K562 (cell line): ENCODE data around the gene TRAIP. TPM values are rescaled to one million over a fixed set of nuclear protein-coding genes. Genes with fewer than 3 reads are reported as not detected.
A peak's percentile ranks its signal among the peaks of the same experiment; 100 is the strongest.

ENCODE experiments used
- ATAC-seq: fragments of 200-7000 bp; cut with Tn5 transposase; 3 replicates; pipeline ENCODE4 v1.9.1; 2020; ENCODE audit warnings: moderate library complexity
- BruUV-seq: library from RNA; stranded (reverse); fragments of 400-500 nt; replicated peaks from 2 replicates; lab custom pipeline; 2021; lab: Mats Ljungman, UMichigan
- CTCF ChIA-PET: fragments of 300-600 bp; formaldehyde crosslinking; extraction: SDS; loops from one replicate; lab custom pipeline; 2021; ENCODE audit warnings: low intra/inter-chr PET ratio; lab: Yijun Ruan, JAX
- POLR2A ChIA-PET: fragments of 300-600, 350-650 bp; sonication (Branson Sonifier 250); formaldehyde crosslinking; extraction: SDS; loops from one replicate; lab custom pipeline; 2021; ENCODE audit warnings: antibody characterized with exemption, inconsistent platforms; lab: Yijun Ruan, JAX
- DNase-seq, 4 experiments: peaks; one replicate each; pipeline versions ENCODE4 v3.0.0 to v3.0.0-alpha.2; 2011 to 2018; ENCODE audit warnings: low spot score in 3 of 4, mixed read lengths in 3 of 4; ENCODE audit errors: extremely low read depth in 1 of 4
- FAIRE-seq: peaks from 2 replicates; lab custom pipeline; 2011; peaks lifted over from hg19 to GRCh38; lab: Jason Lieb, UNC
- H2AFZ ChIP-seq: 2 replicates; pipeline ENCODE4 v1.6.0; 2011; ENCODE audit warnings: low read depth, low read length, control low read depth, inconsistent platforms
- H3K27ac ChIP-seq: fragments of 200-600 bp; 3 replicates; pipeline ENCODE4 v1.8.0; 2011; ENCODE audit warnings: low read depth, mild to moderate bottlenecking, control low read depth, inconsistent platforms, low read length, moderate library complexity, mixed read lengths; ENCODE audit errors: extremely low read depth
- H3K27me3 ChIP-seq, 2 experiments: fragments of 300-600 bp in 1 of 2; 2 replicates in 1 of 2; 3 replicates in 1 of 2; pipeline versions ENCODE4 v1.6.0 to v1.8.0; 2011; ENCODE audit warnings: inconsistent platforms in 2 of 2, low read length in 2 of 2, mild to moderate bottlenecking in 1 of 2, mixed read lengths in 1 of 2, moderate library complexity in 1 of 2; ENCODE audit not compliant: control insufficient read depth in 2 of 2, insufficient read depth in 2 of 2
- H3K36me3 ChIP-seq: fragments of 300-600 bp; 3 replicates; pipeline ENCODE4 v1.8.0; 2011; ENCODE audit warnings: mild to moderate bottlenecking, low read length, inconsistent platforms; ENCODE audit not compliant: control insufficient read depth, insufficient read depth
- H3K4me1 ChIP-seq, 2 experiments: fragments of 200-600 bp in 1 of 2; replicated peaks in 1 of 2; 2 replicates in 1 of 2; 3 replicates in 1 of 2; pipeline versions ENCODE4 v1.5.1 to v1.8.0; 2011; ENCODE audit warnings: inconsistent platforms in 2 of 2, low read length in 2 of 2, mild to moderate bottlenecking in 1 of 2, mixed read lengths in 1 of 2, moderate library complexity in 1 of 2; ENCODE audit not compliant: control insufficient read depth in 2 of 2, insufficient read depth in 2 of 2
- H3K4me2 ChIP-seq: 2 replicates; pipeline ENCODE4 v1.6.1; 2011; ENCODE audit warnings: low read length, control low read depth, inconsistent platforms, mixed read lengths; ENCODE audit not compliant: insufficient read depth
- H3K4me3 ChIP-seq: fragments of 200-600 bp; sonication (generic), shearing (Covaris generic); 2 replicates; pipeline ENCODE4 v1.5.1; 2016; ENCODE audit warnings: control low read depth, inconsistent platforms
- H3K79me2 ChIP-seq: fragments of 200-600 bp; 3 replicates; pipeline ENCODE4 v1.8.0; 2011; ENCODE audit warnings: low read length, inconsistent platforms; ENCODE audit not compliant: control insufficient read depth, insufficient read depth
- H3K9ac ChIP-seq, 2 experiments: 2 replicates each; pipeline versions ENCODE4 v1.6.0 to v1.6.1; 2011; ENCODE audit warnings: low read depth in 2 of 2, low read length in 2 of 2, control low read depth in 1 of 2, inconsistent platforms in 1 of 2, mild to moderate bottlenecking in 1 of 2, mixed read lengths in 1 of 2; ENCODE audit not compliant: insufficient read depth in 1 of 2
- H3K9me1 ChIP-seq: one replicate; pipeline ENCODE4 v1.6.0; 2011; ENCODE audit warnings: inconsistent platforms, mild to moderate bottlenecking, low read length, moderate library complexity; ENCODE audit not compliant: control insufficient read depth, insufficient read depth
- H3K9me3 ChIP-seq: replicated peaks from 2 replicates; pipeline ENCODE4 v1.5.1; 2011; ENCODE audit warnings: low read depth, low read length, inconsistent platforms; ENCODE audit not compliant: control insufficient read depth, insufficient read depth
- H4K20me1 ChIP-seq: replicated peaks from 2 replicates; pipeline ENCODE4 v1.6.1; 2011; ENCODE audit warnings: low read length, inconsistent platforms, mixed read lengths; ENCODE audit not compliant: control insufficient read depth, insufficient read depth
- CBFA2T3 ChIP-seq: fragments of 450-650 bp; IDR thresholded peaks from 2 replicates; pipeline ENCODE4 v1.6.1; 2017
- RAD21 ChIP-seq, 2 experiments: fragments of 250-450 bp in 1 of 2; fragments of 450-650 bp in 1 of 2; sonication (Bioruptor Pico) in 1 of 2; formaldehyde crosslinking in 1 of 2; IDR thresholded peaks in 1 of 2; conservative IDR thresholded peaks in 1 of 2; 2 replicates each; pipeline versions ENCODE4 v1.4.0 to v1.8.0; 2020 to 2022; ENCODE audit warnings: mild to moderate bottlenecking in 2 of 2, moderate library complexity in 1 of 2
- SREBF2 ChIP-seq: sonication (generic); formaldehyde crosslinking; IDR thresholded peaks from 2 replicates; pipeline ENCODE4 v1.4.0; 2020; ENCODE audit warnings: mild to moderate bottlenecking, missing genetic modification reagents
- WGBS: fragments of 100-300 bp; shearing (Covaris generic); methylation state at CpG from one replicate; pipeline ENCODE4 v1.1.6; 2016; ENCODE audit warnings: low coverage, mixed read lengths; ENCODE audit not compliant: insufficient coverage; ENCODE audit errors: missing lambda C conversion rate; 5-methylcytosine and 5-hydroxymethylcytosine counted together
- in situ Hi-C: fragments of 300-500 bp; cut with MboI; formaldehyde crosslinking; loops from 4 replicates; pipeline ENCODE4 v1.15.0; 2018; ENCODE audit warnings: inconsistent platforms, mixed read lengths
- intact Hi-C: fragments of 100-400 bp; cut with micrococcal nuclease; formaldehyde crosslinking; loops from 2 replicates; pipeline ENCODE4 v1.14.2; 2022
- polyA plus RNA-seq, 8 experiments: library from polyadenylated mRNA; depleted of rRNA in 4 of 8; stranded (reverse) in 5 of 8; unstranded in 3 of 8; fragments of >200 nt; fragmentation: Nextera tagmentation in 2 of 8; fragmentation: Illumina TruSeq in 1 of 8; extraction: Ambion mirVana in 2 of 8; extraction: Trizol in 1 of 8; gene quantifications; 2 replicates each; pipeline versions ENCODE4 v1.2.1 to v1.2.3, GENCODE V29; 2011 to 2014; ENCODE audit warnings: inconsistent platforms in 1 of 8, missing spikeins in 1 of 8
- total RNA-seq, 7 experiments: library from RNA; depleted of rRNA in 6 of 7; stranded (reverse); fragments of >200 nt in 6 of 7; fragmentation: Illumina TruSeq in 2 of 7; extraction: Trizol in 2 of 7; gene quantifications; 2 replicates each; pipeline versions ENCODE4 v1.2.1 to v1.2.3, GENCODE V29; 2011 to 2021; ENCODE audit warnings: low replicate concordance in 1 of 7
- TF ChIP-seq, protein P1 (sequence below), 2 experiments: fragments of 450-650 bp; conservative IDR thresholded peaks; 2 replicates each; pipeline ENCODE4 v1.6.1; 2017; ENCODE audit warnings: mild to moderate bottlenecking in 2 of 2, moderate library complexity in 2 of 2
- TF ChIP-seq, protein P2 (sequence below): fragments of 450-650 bp; formaldehyde crosslinking; conservative IDR thresholded peaks from 2 replicates; pipeline ENCODE4 v1.4.0; 2022; ENCODE audit warnings: mild to moderate bottlenecking, missing genetic modification characterization
- TF ChIP-seq, protein P3 (sequence below): IDR thresholded peaks from 2 replicates; pipeline ENCODE4 v1.6.1; 2014; ENCODE audit warnings: antibody characterized with exemption

Gene TRAIP
- total and polyA plus RNA-seq, 9 of the 15 experiments (the other 6 are each of a cell fraction or from before 2014, with no cell fraction given): 14.3 to 38.6 (median 21.2) TPM

DNA sequence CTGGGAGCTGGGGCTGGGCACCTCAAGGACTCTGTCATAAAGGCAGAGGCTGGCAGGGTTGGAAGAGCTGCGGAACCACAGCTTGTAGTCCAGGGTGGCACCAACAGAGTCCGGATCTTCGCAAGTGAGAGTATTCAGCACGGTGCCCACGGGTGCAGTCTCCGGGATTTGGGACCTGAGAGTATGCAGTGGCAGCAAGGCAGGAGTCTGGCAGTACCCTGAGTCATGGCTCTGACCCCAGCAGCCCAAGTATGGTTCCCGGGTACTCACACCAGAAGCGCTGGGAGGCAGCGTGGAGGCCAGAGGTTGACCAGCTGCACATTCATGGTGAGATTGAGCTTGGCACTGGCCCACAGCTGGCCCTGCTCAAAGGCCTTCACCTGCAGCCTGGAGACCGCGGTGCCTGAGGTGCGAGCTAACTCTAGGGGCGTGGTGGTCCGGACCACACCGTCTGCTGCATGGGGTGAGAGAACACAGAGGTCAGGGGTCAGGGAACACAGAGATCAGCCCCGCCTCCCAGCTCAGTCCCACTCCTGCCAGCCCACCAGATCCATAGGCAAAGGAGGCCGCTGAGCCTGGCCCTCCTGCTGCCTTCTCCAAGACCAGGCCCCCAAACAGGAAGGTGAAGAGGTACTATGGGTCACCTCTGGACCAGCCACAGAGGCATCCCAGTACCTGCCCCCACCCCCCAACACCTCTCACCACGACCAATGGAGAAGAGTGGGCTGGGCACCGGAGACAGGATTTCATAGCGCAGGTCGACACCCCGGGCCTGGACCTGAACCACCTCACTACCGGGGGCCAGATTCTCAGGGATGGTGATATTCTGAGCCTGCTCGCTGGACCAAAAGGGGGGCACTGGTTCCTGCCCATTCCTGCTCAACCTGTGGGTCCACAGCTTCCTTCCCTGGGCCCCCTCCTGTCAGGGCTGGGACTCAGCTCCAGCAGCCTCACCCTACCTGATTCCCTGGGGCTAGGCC is 61.1 kb downstream of the TRAIP start:
- CTCF ChIA-PET: no interaction called here
- TF ChIP-seq CBFA2T3: no peak
- TF ChIP-seq, all 486 proteins: peak for 0
- H3K9ac ChIP-seq: no peak overlapping the region
- DNase-seq (peak in 1 of 4 experiments; percentile 2), ATAC-seq (no peak), FAIRE-seq (no peak)
- POLR2A ChIA-PET: interaction anchor here (0.6 to 1.1 kb wide), 3 partner anchors 9 to 366 kb away, joined by 3 to 5 read pairs (median 3); partner anchors contain the start of genes IP6K1 and NICN1
- H3K27ac ChIP-seq: no peak overlapping the region
- no peak overlapping the region for H2AFZ ChIP-seq
- no peaks in the 10 kb centered on the region for H4K20me1 ChIP-seq
- no peaks in the 10 kb centered on the region for H3K27me3 ChIP-seq
- 55% methylated on average over 17 of the region's 24 CpGs for WGBS
- H3K4me1 ChIP-seq: peaks cover 7 to 10% of the 10 kb centered on the region in 2 experiments; a peak in 3 of 5 replicates
- H3K36me3 ChIP-seq: no peaks in the 10 kb centered on the region
- H3K4me2 ChIP-seq: no peak overlapping the region
- no TSS peak for BruUV-seq
- intact Hi-C loops (no loop called here), in situ Hi-C loops (no loop called here)
- H3K9me1 ChIP-seq: peaks cover 2% of the 10 kb centered on the region
- H3K4me3 ChIP-seq: no peak overlapping the region
- no peaks in the 10 kb centered on the region for H3K79me2 ChIP-seq
- H3K9me3 ChIP-seq: no peaks in the 10 kb centered on the region

- no peaks in the 10 kb centered on the region for H4K20me1 ChIP-seq
- no peaks in the 10 kb centered on the region for H3K27me3 ChIP-seq
- DNase-seq (peak in 1 of 4 experiments; percentile 1), ATAC-seq (no peak), FAIRE-seq (no peak)
- BruUV-seq: no TSS peak
- H3K9ac ChIP-seq: no peak overlapping the region
- H3K79me2 ChIP-seq: no peaks in the 10 kb centered on the region
- H3K4me1 ChIP-seq: peaks cover 7 to 10% of the 10 kb centered on the region in 2 experiments; a peak in 3 of 5 replicates
- no peaks in the 10 kb centered on the region for H3K9me1 ChIP-seq
- H3K4me2 ChIP-seq: no peak overlapping the region
- H3K9me3 ChIP-seq: no peaks in the 10 kb centered on the region
- intact Hi-C loops: no loop called here
- ChIA-PET CTCF (no interaction called here), POLR2A (interaction anchor here (1.1 kb wide), 1 partner anchor 8 kb away, joined by 5 read pairs; the partner anchor contains the start of gene IP6K1)
- H3K4me3 ChIP-seq: no peak overlapping the region
- no peaks in the 10 kb centered on the region for H3K36me3 ChIP-seq
- H2AFZ ChIP-seq: no peak overlapping the region
- in situ Hi-C loops: no loop called here
- WGBS: 10% methylated on average over 3 of the region's 4 CpGs
- no peak overlapping the region for H3K27ac ChIP-seq
- TF ChIP-seq SREBF2 (CRISPR knock-in tag) (no peak), RAD21 (CRISPR knock-in tag; conservative IDR thresholded peaks at IDR 0.05 in 1 of 2, IDR thresholded peaks at IDR 0.05 in 1 of 2) (no peak)
- TF ChIP-seq, protein P1, sequence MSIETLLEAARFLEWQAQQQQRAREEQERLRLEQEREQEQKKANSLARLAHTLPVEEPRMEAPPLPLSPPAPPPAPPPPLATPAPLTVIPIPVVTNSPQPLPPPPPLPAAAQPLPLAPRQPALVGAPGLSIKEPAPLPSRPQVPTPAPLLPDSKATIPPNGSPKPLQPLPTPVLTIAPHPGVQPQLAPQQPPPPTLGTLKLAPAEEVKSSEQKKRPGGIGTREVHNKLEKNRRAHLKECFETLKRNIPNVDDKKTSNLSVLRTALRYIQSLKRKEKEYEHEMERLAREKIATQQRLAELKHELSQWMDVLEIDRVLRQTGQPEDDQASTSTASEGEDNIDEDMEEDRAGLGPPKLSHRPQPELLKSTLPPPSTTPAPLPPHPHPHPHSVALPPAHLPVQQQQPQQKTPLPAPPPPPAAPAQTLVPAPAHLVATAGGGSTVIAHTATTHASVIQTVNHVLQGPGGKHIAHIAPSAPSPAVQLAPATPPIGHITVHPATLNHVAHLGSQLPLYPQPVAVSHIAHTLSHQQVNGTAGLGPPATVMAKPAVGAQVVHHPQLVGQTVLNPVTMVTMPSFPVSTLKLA (conservative IDR thresholded peaks at IDR 0.05): no peak
- TF ChIP-seq, protein P2, sequence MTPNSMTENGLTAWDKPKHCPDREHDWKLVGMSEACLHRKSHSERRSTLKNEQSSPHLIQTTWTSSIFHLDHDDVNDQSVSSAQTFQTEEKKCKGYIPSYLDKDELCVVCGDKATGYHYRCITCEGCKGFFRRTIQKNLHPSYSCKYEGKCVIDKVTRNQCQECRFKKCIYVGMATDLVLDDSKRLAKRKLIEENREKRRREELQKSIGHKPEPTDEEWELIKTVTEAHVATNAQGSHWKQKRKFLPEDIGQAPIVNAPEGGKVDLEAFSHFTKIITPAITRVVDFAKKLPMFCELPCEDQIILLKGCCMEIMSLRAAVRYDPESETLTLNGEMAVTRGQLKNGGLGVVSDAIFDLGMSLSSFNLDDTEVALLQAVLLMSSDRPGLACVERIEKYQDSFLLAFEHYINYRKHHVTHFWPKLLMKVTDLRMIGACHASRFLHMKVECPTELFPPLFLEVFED (CRISPR knock-in tag): no peak
- TF ChIP-seq, protein P3, sequence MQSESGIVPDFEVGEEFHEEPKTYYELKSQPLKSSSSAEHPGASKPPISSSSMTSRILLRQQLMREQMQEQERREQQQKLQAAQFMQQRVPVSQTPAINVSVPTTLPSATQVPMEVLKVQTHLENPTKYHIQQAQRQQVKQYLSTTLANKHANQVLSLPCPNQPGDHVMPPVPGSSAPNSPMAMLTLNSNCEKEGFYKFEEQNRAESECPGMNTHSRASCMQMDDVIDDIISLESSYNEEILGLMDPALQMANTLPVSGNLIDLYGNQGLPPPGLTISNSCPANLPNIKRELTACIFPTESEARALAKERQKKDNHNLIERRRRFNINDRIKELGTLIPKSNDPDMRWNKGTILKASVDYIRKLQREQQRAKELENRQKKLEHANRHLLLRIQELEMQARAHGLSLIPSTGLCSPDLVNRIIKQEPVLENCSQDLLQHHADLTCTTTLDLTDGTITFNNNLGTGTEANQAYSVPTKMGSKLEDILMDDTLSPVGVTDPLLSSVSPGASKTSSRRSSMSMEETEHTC: no peak
These were observed 61.9 kb downstream of the TRAIP start for GRCh38 chr3:49794431-49794830.
